ENCODE results near the gene GPA33. TPM values are rescaled to one million over a fixed set of nuclear protein-coding genes. Genes with fewer than 3 reads are reported as not detected.

The GPA33 gene
- polyA plus RNA-seq, 1 donor (not counting 4 experiments of a cell fraction or from before 2014, with no cell fraction given): not detected

DNA sequence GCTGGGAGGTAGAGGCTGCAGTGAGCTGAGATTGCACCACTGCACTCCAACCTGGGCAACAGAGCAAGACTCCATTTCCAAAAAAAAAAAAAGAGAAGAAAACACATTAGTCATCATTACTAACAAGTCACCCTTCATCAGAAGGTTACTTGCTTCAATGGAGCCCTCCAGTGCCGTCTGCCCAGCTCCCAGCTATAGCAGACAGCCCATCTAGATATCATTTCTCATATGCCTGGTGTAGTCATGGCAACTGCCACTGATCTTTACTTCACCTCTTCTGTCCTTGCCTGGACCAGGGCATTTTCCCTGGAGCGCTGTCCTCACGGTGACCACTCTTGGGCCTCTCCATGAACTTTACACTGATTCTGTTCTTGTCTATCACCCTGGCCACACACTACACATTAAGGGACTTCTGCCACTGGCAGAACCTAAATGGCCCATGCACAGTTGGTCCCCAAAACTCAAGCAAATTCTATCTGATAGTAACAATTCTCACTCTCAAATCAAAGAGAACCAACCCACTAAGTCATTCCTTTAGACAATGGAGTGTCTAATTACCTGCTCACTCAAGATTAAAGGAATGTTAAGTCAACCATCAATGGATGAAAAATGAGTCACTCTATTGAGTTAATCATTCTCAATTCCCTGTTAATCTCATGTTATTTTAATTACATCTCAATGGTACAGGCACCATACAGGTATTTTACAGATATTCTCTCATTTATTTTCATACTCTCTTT, 12.9 kb downstream of the GPA33 start:
- FAIRE-seq (no peak), DNase-seq (ENCODE audit: low read depth, low spot score) (no peak)
- Histone ChIP-seq H3K27me3 (ENCODE audit: control insufficient read depth, extremely low read depth, insufficient read depth, low read length) (peaks cover 33% of the 10 kb centered on the region), H3K79me2 (ENCODE audit: control insufficient read depth, insufficient read depth, low read length) (no peaks in the 10 kb centered on the region), H3K36me3 (ENCODE audit: control insufficient read depth in 2 of 2, extremely low read depth in 1 of 2, insufficient read depth in 2 of 2, low read length in 2 of 2) (no peaks in the 10 kb centered on the region), H3K4me1 (ENCODE audit: control insufficient read depth, extremely low read depth, insufficient read depth, low read length) (no peaks in the 10 kb centered on the region), H3K27ac (ENCODE audit: control insufficient read depth, insufficient read depth, low read length) (no peak overlapping the region), H3K9me3 (ENCODE audit: control insufficient read depth, low read depth, low read length) (no peaks in the 10 kb centered on the region), H3K9me1 (ENCODE audit: control insufficient read depth, extremely low read depth, insufficient read depth, low read length) (no peaks in the 10 kb centered on the region), H3K4me2 (ENCODE audit: control insufficient read depth, extremely low read depth, insufficient read depth, low read depth, low read length) (no peak overlapping the region), H2AFZ (ENCODE audit: control insufficient read depth, low read length) (no peak overlapping the region), H4K20me1 (ENCODE audit: control insufficient read depth, extremely low read depth, insufficient read depth, low read length) (no peaks in the 10 kb centered on the region), H3K9ac (ENCODE audit: control insufficient read depth, extremely low read depth, insufficient read depth, low read length) (no peak overlapping the region), H3K4me3 (ENCODE audit: control insufficient read depth in 2 of 3, extremely low read depth in 1 of 3, insufficient read depth in 2 of 3, low read depth in 1 of 3, low read length in 3 of 3) (no peak overlapping the region)
- dilution Hi-C loops (cut with MboI; ENCODE audit: extremely low pct_ligation_motif_present, low sequenced_read_pairs): no loop called here
- TF ChIP-seq, protein P1, sequence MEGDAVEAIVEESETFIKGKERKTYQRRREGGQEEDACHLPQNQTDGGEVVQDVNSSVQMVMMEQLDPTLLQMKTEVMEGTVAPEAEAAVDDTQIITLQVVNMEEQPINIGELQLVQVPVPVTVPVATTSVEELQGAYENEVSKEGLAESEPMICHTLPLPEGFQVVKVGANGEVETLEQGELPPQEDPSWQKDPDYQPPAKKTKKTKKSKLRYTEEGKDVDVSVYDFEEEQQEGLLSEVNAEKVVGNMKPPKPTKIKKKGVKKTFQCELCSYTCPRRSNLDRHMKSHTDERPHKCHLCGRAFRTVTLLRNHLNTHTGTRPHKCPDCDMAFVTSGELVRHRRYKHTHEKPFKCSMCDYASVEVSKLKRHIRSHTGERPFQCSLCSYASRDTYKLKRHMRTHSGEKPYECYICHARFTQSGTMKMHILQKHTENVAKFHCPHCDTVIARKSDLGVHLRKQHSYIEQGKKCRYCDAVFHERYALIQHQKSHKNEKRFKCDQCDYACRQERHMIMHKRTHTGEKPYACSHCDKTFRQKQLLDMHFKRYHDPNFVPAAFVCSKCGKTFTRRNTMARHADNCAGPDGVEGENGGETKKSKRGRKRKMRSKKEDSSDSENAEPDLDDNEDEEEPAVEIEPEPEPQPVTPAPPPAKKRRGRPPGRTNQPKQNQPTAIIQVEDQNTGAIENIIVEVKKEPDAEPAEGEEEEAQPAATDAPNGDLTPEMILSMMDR (optimal IDR thresholded peaks at IDR 0.05 in 1 of 3, IDR thresholded peaks at IDR 0.05 in 1 of 3, conservative IDR thresholded peaks at IDR 0.05 in 1 of 3; ENCODE audit: extremely low read depth in 1 of 3, insufficient read depth in 2 of 3, low read length in 3 of 3): no peak
- TF ChIP-seq EZH2 (IDR thresholded peaks at IDR 0.05; ENCODE audit: low read length): no peak

- no peak overlapping the region for H3K9ac ChIP-seq (ENCODE audit: control insufficient read depth, extremely low read depth, insufficient read depth, low read length)
- H3K27ac ChIP-seq (ENCODE audit: control insufficient read depth, insufficient read depth, low read length): no peak overlapping the region
- H4K20me1 ChIP-seq (ENCODE audit: control insufficient read depth, extremely low read depth, insufficient read depth, low read length): no peaks in the 10 kb centered on the region
- H3K27me3 ChIP-seq (ENCODE audit: control insufficient read depth, extremely low read depth, insufficient read depth, low read length): peaks cover 28% of the 10 kb centered on the region
- no peaks in the 10 kb centered on the region for H3K9me1 ChIP-seq (ENCODE audit: control insufficient read depth, extremely low read depth, insufficient read depth, low read length)
- no peaks in the 10 kb centered on the region for H3K79me2 ChIP-seq (ENCODE audit: control insufficient read depth, insufficient read depth, low read length)
- TF ChIP-seq, protein P1 (optimal IDR thresholded peaks at IDR 0.05 in 1 of 3, IDR thresholded peaks at IDR 0.05 in 1 of 3, conservative IDR thresholded peaks at IDR 0.05 in 1 of 3; ENCODE audit: extremely low read depth in 1 of 3, insufficient read depth in 2 of 3, low read length in 3 of 3): no peak
- TF ChIP-seq EZH2 (IDR thresholded peaks at IDR 0.05; ENCODE audit: low read length): no peak
- FAIRE-seq: no peak
- no peaks in the 10 kb centered on the region for H3K4me1 ChIP-seq (ENCODE audit: control insufficient read depth, extremely low read depth, insufficient read depth, low read length)
- no peak overlapping the region for H3K4me2 ChIP-seq (ENCODE audit: control insufficient read depth, extremely low read depth, insufficient read depth, low read depth, low read length)
- DNase-seq (ENCODE audit: low read depth, low spot score): no peak
- H2AFZ ChIP-seq (ENCODE audit: control insufficient read depth, low read length): no peak overlapping the region
- no peaks in the 10 kb centered on the region for H3K9me3 ChIP-seq (ENCODE audit: control insufficient read depth, low read depth, low read length)
- dilution Hi-C loops (cut with MboI; ENCODE audit: extremely low pct_ligation_motif_present, low sequenced_read_pairs): no loop called here
- no peak overlapping the region for H3K4me3 ChIP-seq (ENCODE audit: control insufficient read depth in 2 of 3, extremely low read depth in 1 of 3, insufficient read depth in 2 of 3, low read depth in 1 of 3, low read length in 3 of 3)
- H3K36me3 ChIP-seq (ENCODE audit: control insufficient read depth in 2 of 2, extremely low read depth in 1 of 2, insufficient read depth in 2 of 2, low read length in 2 of 2): no peaks in the 10 kb centered on the region
Observed at GRCh38 chr1:167076136-167076710, 14.0 kb downstream of the GPA33 start.

All from keratinocyte (primary cell).